NCI-H2171 (cell line): ENCODE data around the gene ABTB2.
A peak's percentile ranks its signal among the peaks of the same experiment; 100 is the strongest.

Experiments
- DNase-seq: peaks from one replicate; lab custom pipeline; 2025; lab: John Stamatoyannopoulos, UW

ABTB2 gene

DNA sequence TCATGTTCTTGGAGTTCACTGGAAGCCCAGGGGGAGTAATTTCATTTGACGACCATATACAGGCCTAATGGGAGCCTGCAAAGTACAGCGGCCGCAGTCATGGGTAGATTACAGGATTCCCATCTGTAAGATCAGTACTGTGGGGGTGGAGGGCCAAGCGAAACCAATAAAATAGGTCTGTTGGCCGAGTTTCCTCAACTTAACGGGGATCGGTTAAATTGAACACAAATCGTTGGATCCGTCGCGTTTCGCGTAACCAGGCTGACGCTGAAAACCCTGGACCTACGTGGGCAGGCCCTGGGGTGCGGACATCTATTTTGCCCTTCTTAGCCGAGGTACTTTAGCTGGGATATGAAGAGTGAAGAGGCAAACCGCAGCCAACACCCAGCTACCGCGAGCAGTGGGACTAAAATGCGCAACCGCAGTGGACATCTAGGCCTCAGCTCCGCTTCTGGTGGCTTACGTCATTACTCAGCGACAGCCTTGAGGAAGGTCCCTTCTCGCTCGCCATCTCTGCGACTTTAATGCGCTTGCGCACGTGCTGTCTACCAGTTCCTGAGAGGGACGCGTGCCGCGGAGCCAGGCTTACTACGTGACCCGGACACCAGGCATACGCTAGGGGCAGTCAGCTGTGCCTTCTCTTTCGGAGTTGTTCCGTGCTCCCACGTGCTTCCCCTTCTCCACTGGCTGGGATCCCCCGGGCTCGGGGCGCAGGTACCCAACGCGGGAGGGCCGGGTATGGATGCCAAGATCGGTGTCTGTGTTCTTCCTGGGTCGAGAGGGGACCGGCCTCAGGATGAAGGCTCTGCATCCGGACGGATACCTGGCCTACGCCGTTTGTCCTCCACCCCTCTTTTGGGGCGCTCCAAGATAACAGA lies 252.5 kb downstream of the ABTB2 start, which contains the start of gene NAT10:
Gene NAT10, plus strand, starts transcription at position 551 of the 878 bp plus-strand sequence. CDS start 2,597 bp downstream, outside the sequence.
- DNase-seq: peak; percentile 100

DNA sequence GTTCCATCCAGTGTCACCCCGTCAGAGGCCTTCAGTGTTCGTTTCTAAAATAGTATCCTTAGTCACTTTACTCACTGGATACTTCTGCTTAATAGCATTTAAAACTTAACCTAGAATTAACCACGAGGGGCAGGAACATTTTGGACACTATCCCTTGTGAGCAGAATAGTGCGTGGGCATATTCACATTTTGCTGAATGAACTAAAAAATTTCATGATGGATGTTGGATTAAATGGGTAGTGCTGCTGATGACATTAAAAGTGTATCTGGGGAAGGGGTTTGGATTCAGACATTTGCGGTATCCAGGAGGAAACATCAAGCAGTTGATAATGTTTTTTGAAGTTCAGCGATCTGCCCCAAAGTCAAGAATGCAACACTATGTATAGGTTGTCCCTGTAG lies 253.1 kb downstream of the ABTB2 start:
- DNase-seq: no peak
